PC-9 (cell line): ENCODE measurements around the gene ABHD16A. TPM values are rescaled to one million over a fixed set of nuclear protein-coding genes. Genes with fewer than 3 reads are reported as not detected.

Source experiments
- BruUV-seq: library from RNA; stranded (reverse); fragments of 400-500 nt; replicated peaks from 2 replicates; lab custom pipeline; 2021; lab: Mats Ljungman, UMichigan
- CTCF ChIA-PET: fragments of 300-600 bp; sonication (Branson Sonifier 250); formaldehyde crosslinking; loops from one replicate; lab custom pipeline; 2022; ENCODE audit warnings: antibody characterized with exemption; lab: Charles Lee
- POLR2A ChIA-PET: fragments of 300-600 bp; sonication (Branson Sonifier 250); formaldehyde crosslinking; loops from one replicate; lab custom pipeline; 2022; ENCODE audit warnings: antibody characterized with exemption; ENCODE audit not compliant: unreplicated experiment; lab: Charles Lee
- DNase-seq, 2 experiments: peaks; one replicate each; pipeline versions ENCODE4 v3.0.0 to v3.0.0-alpha.2; 2015 to 2022; ENCODE audit warnings: mixed read lengths in 1 of 2
- H2AFZ ChIP-seq: fragments of 200-600 bp; sonication (generic); 2 replicates; pipeline ENCODE4 v1.8.1; 2017; ENCODE audit warnings: antibody characterized with exemption
- H3F3A ChIP-seq: fragments of 200-600 bp; sonication (generic); 2 replicates; pipeline ENCODE4 v1.8.1; 2017; ENCODE audit warnings: antibody characterized with exemption, mild to moderate bottlenecking, low read depth; ENCODE audit not compliant: insufficient read depth
- H3K27ac ChIP-seq: fragments of 200-600 bp; sonication (generic); 2 replicates; pipeline ENCODE4 v1.6.1; 2016; ENCODE audit warnings: mixed run types
- H3K27me3 ChIP-seq: fragments of 200-600 bp; sonication (generic); 2 replicates; pipeline ENCODE4 v1.6.1; 2016; ENCODE audit warnings: low read depth, mixed run types; ENCODE audit not compliant: insufficient read depth
- H3K36me3 ChIP-seq: fragments of 200-600 bp; sonication (generic); 2 replicates; pipeline ENCODE4 v1.6.1; 2016; ENCODE audit warnings: low read depth, mixed run types
- H3K4me1 ChIP-seq: fragments of 200-600 bp; sonication (generic); replicated peaks from 2 replicates; pipeline ENCODE4 v1.6.1; 2016; ENCODE audit warnings: mixed run types; ENCODE audit not compliant: insufficient read depth
- H3K4me2 ChIP-seq: fragments of 200-600 bp; sonication (generic); 2 replicates; pipeline ENCODE4 v1.6.1; 2017; ENCODE audit warnings: mixed run types
- H3K4me3 ChIP-seq: fragments of 200-600 bp; sonication (generic); 2 replicates; pipeline ENCODE4 v1.6.1; 2016; ENCODE audit warnings: mixed run types
- H3K79me2 ChIP-seq: fragments of 200-600 bp; sonication (generic); 2 replicates; pipeline ENCODE4 v1.6.1; 2017; ENCODE audit warnings: low read depth, mixed run types
- H3K9me2 ChIP-seq: fragments of 200-600 bp; sonication (generic); 2 replicates; pipeline ENCODE4 v1.8.1; 2017; ENCODE audit warnings: mild to moderate bottlenecking; ENCODE audit not compliant: insufficient read depth
- H3K9me3 ChIP-seq: fragments of 200-600 bp; sonication (generic); 2 replicates; pipeline ENCODE4 v1.8.1; 2016; ENCODE audit warnings: low read depth; ENCODE audit not compliant: insufficient read depth
- H4K20me1 ChIP-seq: fragments of 200-600 bp; sonication (generic); 2 replicates; pipeline ENCODE4 v1.8.1; 2017; ENCODE audit not compliant: insufficient read depth
- EZH2 ChIP-seq: fragments of 200-600 bp; sonication (generic); IDR thresholded peaks from 2 replicates; pipeline ENCODE4 v1.8.0; 2017; ENCODE audit warnings: antibody characterized with exemption, low read depth
- intact Hi-C: fragments of 100-400 bp; cut with micrococcal nuclease; formaldehyde crosslinking; loops from one replicate; pipeline ENCODE4 v1.10.0; 2022; ENCODE audit not compliant: unreplicated experiment
- total RNA-seq: library from RNA; stranded (reverse); gene quantifications from 2 replicates; pipeline ENCODE4 v1.2.3, GENCODE V29; 2021
- TF ChIP-seq, protein P1 (sequence below): fragments of 200-600 bp; sonication (generic); conservative IDR thresholded peaks from 2 replicates; pipeline ENCODE4 v1.6.1; 2017; ENCODE audit warnings: mixed run types, antibody characterized with exemption, mild to moderate bottlenecking, moderate library complexity

Gene ABHD16A
- total RNA-seq, 1 experiment from 2014 or later: 35.2 TPM

DNA sequence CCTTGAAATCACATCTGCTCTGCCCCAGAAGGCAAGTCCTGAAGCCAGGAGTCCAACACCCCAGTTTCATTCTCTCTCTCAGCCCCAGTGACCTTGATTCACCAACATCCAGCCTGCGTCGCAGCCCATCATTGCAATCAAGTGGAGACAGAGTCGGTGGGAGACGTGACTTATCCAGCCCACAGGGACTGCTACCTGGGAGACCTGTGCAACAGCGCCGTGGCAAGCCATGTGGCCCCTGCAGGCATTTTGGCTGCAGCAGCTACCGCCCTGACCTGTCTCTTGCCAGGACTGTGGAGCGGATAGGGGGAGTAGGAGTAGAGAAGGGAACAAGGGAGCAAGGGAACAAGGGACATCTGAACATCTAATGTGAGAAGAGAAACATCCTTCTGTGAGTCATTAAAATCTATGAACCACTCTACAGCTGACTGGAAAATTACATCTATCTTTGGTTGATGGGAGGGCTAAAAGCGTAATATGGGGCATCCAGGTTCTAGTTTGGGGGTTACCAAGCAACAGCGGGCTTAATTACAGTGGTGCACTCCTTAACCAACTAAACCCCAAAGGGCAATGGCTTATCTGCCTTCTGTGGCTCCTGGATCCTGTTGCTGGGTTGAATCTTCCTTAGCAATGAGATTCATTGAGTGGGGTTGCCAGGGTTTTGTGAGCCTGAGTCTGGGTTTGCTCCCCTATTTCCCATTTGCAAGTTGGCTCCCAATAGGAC, 14.5 kb upstream of the ABHD16A start:
- Histone ChIP-seq H2AFZ (no peak overlapping the region), H3K4me3 (no peak overlapping the region), H3K4me2 (peak overlapping the region; percentile 59), H3K9me2 (no peaks in the 10 kb centered on the region), H3K27ac (no peak overlapping the region), H3F3A (peaks cover 27% of the 10 kb centered on the region; the same call in 1 of the 2 replicates), H3K9me3 (no peaks in the 10 kb centered on the region), H3K4me1 (peaks cover 42% of the 10 kb centered on the region), H3K79me2 (no peaks in the 10 kb centered on the region), H3K27me3 (no peaks in the 10 kb centered on the region), H3K36me3 (no peaks in the 10 kb centered on the region), H4K20me1 (no peaks in the 10 kb centered on the region)
- CTCF ChIA-PET: no interaction called here
- BruUV-seq: no TSS peak
- no peak for DNase-seq
- intact Hi-C loops: no loop called here
- no peak for TF ChIP-seq EZH2
- TF ChIP-seq, protein P1, sequence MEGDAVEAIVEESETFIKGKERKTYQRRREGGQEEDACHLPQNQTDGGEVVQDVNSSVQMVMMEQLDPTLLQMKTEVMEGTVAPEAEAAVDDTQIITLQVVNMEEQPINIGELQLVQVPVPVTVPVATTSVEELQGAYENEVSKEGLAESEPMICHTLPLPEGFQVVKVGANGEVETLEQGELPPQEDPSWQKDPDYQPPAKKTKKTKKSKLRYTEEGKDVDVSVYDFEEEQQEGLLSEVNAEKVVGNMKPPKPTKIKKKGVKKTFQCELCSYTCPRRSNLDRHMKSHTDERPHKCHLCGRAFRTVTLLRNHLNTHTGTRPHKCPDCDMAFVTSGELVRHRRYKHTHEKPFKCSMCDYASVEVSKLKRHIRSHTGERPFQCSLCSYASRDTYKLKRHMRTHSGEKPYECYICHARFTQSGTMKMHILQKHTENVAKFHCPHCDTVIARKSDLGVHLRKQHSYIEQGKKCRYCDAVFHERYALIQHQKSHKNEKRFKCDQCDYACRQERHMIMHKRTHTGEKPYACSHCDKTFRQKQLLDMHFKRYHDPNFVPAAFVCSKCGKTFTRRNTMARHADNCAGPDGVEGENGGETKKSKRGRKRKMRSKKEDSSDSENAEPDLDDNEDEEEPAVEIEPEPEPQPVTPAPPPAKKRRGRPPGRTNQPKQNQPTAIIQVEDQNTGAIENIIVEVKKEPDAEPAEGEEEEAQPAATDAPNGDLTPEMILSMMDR: no peak
- POLR2A ChIA-PET: no interaction called here

DNA sequence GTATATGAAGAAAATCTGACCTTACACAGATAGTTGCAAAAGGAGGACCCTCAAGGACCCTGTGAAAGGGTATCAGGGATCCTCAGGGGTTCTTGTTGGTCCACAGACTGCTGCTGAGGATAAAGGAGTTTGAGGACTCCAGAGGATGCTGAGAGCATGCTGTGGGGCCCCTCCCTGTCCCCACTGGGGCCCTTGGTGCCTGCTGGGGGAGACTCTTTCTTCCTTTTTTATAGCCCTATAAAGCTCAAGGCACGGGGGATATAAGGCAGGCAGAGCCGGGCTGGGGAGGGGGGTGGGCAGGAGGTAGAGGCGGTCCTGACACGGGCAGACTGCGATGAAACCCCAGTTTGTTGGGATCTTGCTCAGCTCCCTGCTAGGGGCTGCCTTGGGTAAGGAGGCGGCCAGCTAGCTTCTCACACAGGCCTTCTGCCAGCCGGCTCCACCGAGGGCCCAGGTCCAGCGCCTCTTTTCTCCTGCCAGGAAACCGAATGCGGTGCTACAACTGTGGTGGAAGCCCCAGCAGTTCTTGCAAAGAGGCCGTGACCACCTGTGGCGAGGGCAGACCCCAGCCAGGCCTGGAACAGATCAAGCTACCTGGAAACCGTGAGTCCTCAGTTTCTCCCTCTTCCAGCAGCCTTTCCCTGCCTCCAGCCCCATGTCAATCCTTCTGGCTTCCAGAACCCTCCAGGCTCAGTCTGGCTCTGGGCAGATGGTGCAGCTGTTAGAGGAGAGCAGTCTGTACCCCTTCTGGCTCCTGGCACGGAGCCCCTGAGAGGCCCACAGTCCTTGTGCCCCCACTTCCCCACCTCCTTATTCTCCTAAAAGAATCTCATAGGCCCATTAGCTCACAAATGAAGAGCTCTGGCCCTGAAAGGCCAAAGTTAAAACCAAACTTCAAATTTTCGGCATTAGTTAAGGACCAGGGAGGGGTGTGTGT, 12.2 kb upstream of the ABHD16A start, which contains the start of gene LY6G6D:
Gene LY6G6D, plus strand, starts transcription at position 327 of the 937 bp plus-strand sequence. Its CDS starts 8 bp downstream, at position 335.
- H3F3A ChIP-seq: peaks cover 18% of the 10 kb centered on the region; the same call in 1 of the 2 replicates
- intact Hi-C loops: no loop called here
- H3K27ac ChIP-seq: no peak within 1 kb of the TSS
- no peaks in the 10 kb centered on the region for H3K27me3 ChIP-seq
- no peak within 1 kb of the TSS for H3K4me2 ChIP-seq
- no peaks in the 10 kb centered on the region for H4K20me1 ChIP-seq
- no peaks in the 10 kb centered on the region for H3K9me3 ChIP-seq
- H3K36me3 ChIP-seq: no peaks in the 10 kb centered on the region
- CTCF ChIA-PET: no interaction called here
- no TSS peak for BruUV-seq
- POLR2A ChIA-PET: interaction anchor here (0.6 to 0.7 kb wide), 2 partner anchors 9 to 128 kb away, joined by 11 to 33 read pairs; no protein-coding TSS in a partner anchor
- H2AFZ ChIP-seq: peak within 1 kb of the TSS; percentile 68; the same call in 1 of the 2 replicates
- H3K79me2 ChIP-seq: no peaks in the 10 kb centered on the region
- DNase-seq: no peak
- TF ChIP-seq, protein P1: no peak
- no peak for TF ChIP-seq EZH2
- no peak within 1 kb of the TSS for H3K4me3 ChIP-seq
- H3K9me2 ChIP-seq: no peaks in the 10 kb centered on the region
- H3K4me1 ChIP-seq: peaks cover 32% of the 10 kb centered on the region

- no peaks in the 10 kb centered on the region for H3K36me3 ChIP-seq
- H4K20me1 ChIP-seq: no peaks in the 10 kb centered on the region
- no peak for DNase-seq
- H2AFZ ChIP-seq: peak overlapping the region; percentile 68
- H3K4me2 ChIP-seq: no peak overlapping the region
- intact Hi-C loops: no loop called here
- POLR2A ChIA-PET: no interaction called here
- H3K4me3 ChIP-seq: no peak overlapping the region
- H3K27me3 ChIP-seq: no peaks in the 10 kb centered on the region
- no peaks in the 10 kb centered on the region for H3K9me3 ChIP-seq
- no peaks in the 10 kb centered on the region for H3K79me2 ChIP-seq
- peaks cover 8% of the 10 kb centered on the region; the same call in 1 of the 2 replicates for H3F3A ChIP-seq
- peaks cover 20% of the 10 kb centered on the region for H3K4me1 ChIP-seq
- no peaks in the 10 kb centered on the region for H3K9me2 ChIP-seq
- BruUV-seq: no TSS peak
- TF ChIP-seq EZH2: no peak
- TF ChIP-seq, protein P1: no peak
- no peak overlapping the region for H3K27ac ChIP-seq
- CTCF ChIA-PET: no interaction called here
These were observed 11.0 kb upstream of the ABHD16A start for GRCh38 chr6:31713991-31714684.
